ENCODE measurements around the gene APOL2.

DNA sequence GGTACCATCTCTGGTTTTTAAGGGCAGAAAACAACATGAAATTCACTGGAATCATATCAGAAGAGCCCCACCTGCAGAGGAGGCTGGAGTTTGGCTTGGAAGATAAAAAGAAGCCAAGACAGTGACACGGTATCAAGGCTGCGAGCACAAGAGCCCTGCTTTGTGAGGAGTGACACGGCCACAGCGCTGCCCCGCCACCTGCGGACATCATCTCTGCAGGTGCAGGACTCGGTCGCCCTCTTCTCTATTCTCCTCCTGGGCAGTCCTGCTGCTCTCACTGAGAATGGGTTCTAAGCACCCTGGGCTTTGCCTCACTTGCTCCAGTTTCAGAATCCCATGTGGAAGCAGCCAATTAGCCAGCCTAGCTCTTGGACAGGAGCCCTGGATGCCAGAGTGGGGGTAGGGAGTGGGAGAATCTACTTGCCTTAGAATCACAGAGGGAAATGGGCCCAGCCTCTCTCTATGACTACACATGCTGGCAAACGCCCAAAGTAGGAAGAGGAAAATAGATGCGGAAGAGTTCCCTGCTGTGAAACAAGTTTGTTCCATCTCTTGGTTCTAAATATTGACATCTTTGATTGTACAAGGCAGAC, 54.8 kb downstream of the APOL2 start:
- TF ChIP-seq POLR2A (IDR thresholded peaks at IDR 0.05; ENCODE audit: low read depth, low read length) (no peak), TCF12 (IDR thresholded peaks at IDR 0.05; ENCODE audit: low read depth, low read length) (no peak), CHD1 (IDR thresholded peaks at IDR 0.05; ENCODE audit: low read depth, low read length) (no peak), ZNF274 (IDR thresholded peaks at IDR 0.05; ENCODE audit: insufficient read depth, insufficient read length) (no peak), CBX5 (IDR thresholded peaks at IDR 0.05; ENCODE audit: low read depth) (no peak), POLR2AphosphoS2 (IDR thresholded peaks at IDR 0.05; ENCODE audit: low read depth, low read length) (no peak), BCL3 (IDR thresholded peaks at IDR 0.05; ENCODE audit: borderline replicate concordance, insufficient read depth, low read depth, low read length, poor library complexity, severe bottlenecking) (no peak), EP300 (IDR thresholded peaks at IDR 0.05; ENCODE audit: borderline replicate concordance in 1 of 2, control insufficient read depth in 1 of 2, low read depth in 2 of 2, low read length in 2 of 2) (no peak), CBFB (IDR thresholded peaks at IDR 0.05; ENCODE audit: low read depth) (no peak)
- TF ChIP-seq, protein P1, sequence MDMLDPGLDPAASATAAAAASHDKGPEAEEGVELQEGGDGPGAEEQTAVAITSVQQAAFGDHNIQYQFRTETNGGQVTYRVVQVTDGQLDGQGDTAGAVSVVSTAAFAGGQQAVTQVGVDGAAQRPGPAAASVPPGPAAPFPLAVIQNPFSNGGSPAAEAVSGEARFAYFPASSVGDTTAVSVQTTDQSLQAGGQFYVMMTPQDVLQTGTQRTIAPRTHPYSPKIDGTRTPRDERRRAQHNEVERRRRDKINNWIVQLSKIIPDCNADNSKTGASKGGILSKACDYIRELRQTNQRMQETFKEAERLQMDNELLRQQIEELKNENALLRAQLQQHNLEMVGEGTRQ (IDR thresholded peaks at IDR 0.05; ENCODE audit: borderline replicate concordance, low read depth, low read length), result no peak
- TF ChIP-seq, protein P2, sequence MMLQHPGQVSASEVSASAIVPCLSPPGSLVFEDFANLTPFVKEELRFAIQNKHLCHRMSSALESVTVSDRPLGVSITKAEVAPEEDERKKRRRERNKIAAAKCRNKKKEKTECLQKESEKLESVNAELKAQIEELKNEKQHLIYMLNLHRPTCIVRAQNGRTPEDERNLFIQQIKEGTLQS (IDR thresholded peaks at IDR 0.05; ENCODE audit: borderline replicate concordance, extremely low read depth, low read depth, low read length), result no peak
- TF ChIP-seq, protein P3, sequence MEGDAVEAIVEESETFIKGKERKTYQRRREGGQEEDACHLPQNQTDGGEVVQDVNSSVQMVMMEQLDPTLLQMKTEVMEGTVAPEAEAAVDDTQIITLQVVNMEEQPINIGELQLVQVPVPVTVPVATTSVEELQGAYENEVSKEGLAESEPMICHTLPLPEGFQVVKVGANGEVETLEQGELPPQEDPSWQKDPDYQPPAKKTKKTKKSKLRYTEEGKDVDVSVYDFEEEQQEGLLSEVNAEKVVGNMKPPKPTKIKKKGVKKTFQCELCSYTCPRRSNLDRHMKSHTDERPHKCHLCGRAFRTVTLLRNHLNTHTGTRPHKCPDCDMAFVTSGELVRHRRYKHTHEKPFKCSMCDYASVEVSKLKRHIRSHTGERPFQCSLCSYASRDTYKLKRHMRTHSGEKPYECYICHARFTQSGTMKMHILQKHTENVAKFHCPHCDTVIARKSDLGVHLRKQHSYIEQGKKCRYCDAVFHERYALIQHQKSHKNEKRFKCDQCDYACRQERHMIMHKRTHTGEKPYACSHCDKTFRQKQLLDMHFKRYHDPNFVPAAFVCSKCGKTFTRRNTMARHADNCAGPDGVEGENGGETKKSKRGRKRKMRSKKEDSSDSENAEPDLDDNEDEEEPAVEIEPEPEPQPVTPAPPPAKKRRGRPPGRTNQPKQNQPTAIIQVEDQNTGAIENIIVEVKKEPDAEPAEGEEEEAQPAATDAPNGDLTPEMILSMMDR (IDR thresholded peaks at IDR 0.05 in 2 of 3, conservative IDR thresholded peaks at IDR 0.05 in 1 of 3; ENCODE audit: control insufficient read depth in 2 of 3, extremely low read depth in 1 of 3, insufficient read depth in 1 of 3, low read depth in 3 of 3, low read length in 3 of 3), result no peak
